Activated CD4-positive, alpha-beta T cell treated with anti-CD3 and anti-CD28 coated beads, Interleukin-2, amount 10 ng/mL, durations not matched to agents 24 days and 14 days (primary cell): ENCODE measurements around the gene CIB4. TPM values are rescaled to one million over a fixed set of nuclear protein-coding genes. Genes with fewer than 3 reads are reported as not detected.
"Not testable (repeated sequence)": the region's sequence is repeated elsewhere in the genome, so short reads cannot be mapped to it uniquely, and the experiment has no call there.

ENCODE experiments used
- DNase-seq: peaks from one replicate; pipeline ENCODE4 v3.0.0; 2022
- H3K27ac Mint-ChIP-seq: one replicate; pipeline ENCODE4 v1.8.0; 2022; ENCODE audit warnings: mild to moderate bottlenecking, mixed read lengths
- H3K27me3 Mint-ChIP-seq: one replicate; pipeline ENCODE4 v1.8.0; 2022; ENCODE audit warnings: mixed read lengths
- H3K36me3 Mint-ChIP-seq: one replicate; pipeline ENCODE4 v1.8.0; 2022; ENCODE audit warnings: low read depth, mild to moderate bottlenecking, mixed read lengths
- H3K4me1 Mint-ChIP-seq: one replicate; pipeline ENCODE4 v1.8.0; 2021; ENCODE audit warnings: mixed read lengths
- H3K4me3 Mint-ChIP-seq: one replicate; pipeline ENCODE4 v1.8.0; 2022; ENCODE audit warnings: mild to moderate bottlenecking, moderate library complexity, mixed read lengths
- H3K9me3 Mint-ChIP-seq: one replicate; pipeline ENCODE4 v1.8.0; 2021; ENCODE audit warnings: mixed read lengths
- intact Hi-C: fragments of 100-400 bp; cut with micrococcal nuclease; formaldehyde crosslinking; loops from one replicate; pipeline ENCODE4 v1.15.1; 2023
- total RNA-seq: library from RNA; stranded (reverse); gene quantifications from 2 replicates; pipeline ENCODE4 v1.2.3, GENCODE V29; 2022

CIB4 gene
- total RNA-seq, 1 donor from 2014 or later, result not detected

GRCh38 chr2:26569216-26570082, 71.7 kb downstream of the CIB4 start:
- H3K27me3 Mint-ChIP-seq, result peaks cover 23% of the 10 kb centered on the region
- DNase-seq, result no peak
- intact Hi-C loops, result no loop called here
- no peaks in the 10 kb centered on the region for H3K36me3 Mint-ChIP-seq
- H3K4me1 Mint-ChIP-seq, result no peaks in the 10 kb centered on the region
- no peak overlapping the region for H3K27ac Mint-ChIP-seq
- no peaks in the 10 kb centered on the region for H3K9me3 Mint-ChIP-seq
- H3K4me3 Mint-ChIP-seq, result no peak overlapping the region

GRCh38 chr2:26568076-26568890, 72.9 kb downstream of the CIB4 start:
- Mint-ChIP-seq H3K27me3 (peaks cover 32% of the 10 kb centered on the region), H3K4me1 (no peaks in the 10 kb centered on the region), H3K27ac (no peak overlapping the region), H3K9me3 (no peaks in the 10 kb centered on the region), H3K4me3 (no peak overlapping the region), H3K36me3 (no peaks in the 10 kb centered on the region)
- intact Hi-C loops, result no loop called here
- no peak for DNase-seq

GRCh38 chr2:26567534-26567933, 73.6 kb downstream of the CIB4 start:
- no peak for DNase-seq
- Mint-ChIP-seq H3K27ac (no peak overlapping the region), H3K9me3 (no peaks in the 10 kb centered on the region), H3K27me3 (peaks cover 37% of the 10 kb centered on the region), H3K4me3 (no peak overlapping the region), H3K4me1 (peaks cover 3% of the 10 kb centered on the region), H3K36me3 (no peaks in the 10 kb centered on the region)
- intact Hi-C loops, result no loop called here

GRCh38 chr2:26566731-26567130, 74.4 kb downstream of the CIB4 start:
- H3K4me3 Mint-ChIP-seq, H3K36me3 Mint-ChIP-seq, DNase-seq, H3K27ac Mint-ChIP-seq, H3K4me1 Mint-ChIP-seq, H3K9me3 Mint-ChIP-seq, intact Hi-C loops: not testable (repeated sequence)
- H3K27me3 Mint-ChIP-seq, result peaks cover 39% of the 10 kb centered on the region

GRCh38 chr2:26566081-26566375, 75.1 kb downstream of the CIB4 start:
- H3K36me3 Mint-ChIP-seq, result no peaks in the 10 kb centered on the region
- H3K4me3 Mint-ChIP-seq, result no peak overlapping the region
- intact Hi-C loops, result no loop called here
- no peak for DNase-seq
- peaks cover 44% of the 10 kb centered on the region for H3K27me3 Mint-ChIP-seq
- H3K9me3 Mint-ChIP-seq, result no peaks in the 10 kb centered on the region
- peaks cover 5% of the 10 kb centered on the region for H3K4me1 Mint-ChIP-seq
- no peak overlapping the region for H3K27ac Mint-ChIP-seq

- peaks cover 58% of the 10 kb centered on the region for H3K27me3 Mint-ChIP-seq
- H3K27ac Mint-ChIP-seq, result no peak overlapping the region
- intact Hi-C loops, result no loop called here
- no peaks in the 10 kb centered on the region for H3K36me3 Mint-ChIP-seq
- H3K4me1 Mint-ChIP-seq, result peaks cover 5% of the 10 kb centered on the region
- H3K4me3 Mint-ChIP-seq, result no peak overlapping the region
- no peaks in the 10 kb centered on the region for H3K9me3 Mint-ChIP-seq
- no peak for DNase-seq
These were observed 77.0 kb downstream of the CIB4 start for GRCh38 chr2:26564121-26564644.

GRCh38 chr2:26563686-26564085, 77.5 kb downstream of the CIB4 start:
- no peak overlapping the region for H3K4me3 Mint-ChIP-seq
- H3K27ac Mint-ChIP-seq, result no peak overlapping the region
- DNase-seq, result no peak
- H3K27me3 Mint-ChIP-seq, result peaks cover 60% of the 10 kb centered on the region
- intact Hi-C loops, result no loop called here
- H3K4me1 Mint-ChIP-seq, result peaks cover 5% of the 10 kb centered on the region
- H3K36me3 Mint-ChIP-seq, result no peaks in the 10 kb centered on the region
- no peaks in the 10 kb centered on the region for H3K9me3 Mint-ChIP-seq

GRCh38 chr2:26562811-26563645, 78.1 kb downstream of the CIB4 start:
- Mint-ChIP-seq H3K4me1 (peaks cover 5% of the 10 kb centered on the region), H3K9me3 (no peaks in the 10 kb centered on the region), H3K27me3 (peaks cover 65% of the 10 kb centered on the region), H3K36me3 (no peaks in the 10 kb centered on the region), H3K27ac (no peak overlapping the region), H3K4me3 (peak overlapping the region; percentile 10)
- intact Hi-C loops, result no loop called here
- DNase-seq, result no peak

- peak; percentile 79 for DNase-seq
- intact Hi-C loops, result no loop called here
- Mint-ChIP-seq H3K9me3 (no peaks in the 10 kb centered on the region), H3K27ac (no peak overlapping the region), H3K4me1 (peaks cover 5% of the 10 kb centered on the region), H3K27me3 (peaks cover 71% of the 10 kb centered on the region), H3K4me3 (peak overlapping the region; percentile 58), H3K36me3 (no peaks in the 10 kb centered on the region)
These were observed 79.0 kb downstream of the CIB4 start for GRCh38 chr2:26561918-26562810.

- intact Hi-C loops, result no loop called here
- no peak for DNase-seq
- H3K27ac Mint-ChIP-seq, result no peak overlapping the region
- peak overlapping the region; percentile 58 for H3K4me3 Mint-ChIP-seq
- H3K4me1 Mint-ChIP-seq, result peaks cover 5% of the 10 kb centered on the region
- H3K9me3 Mint-ChIP-seq, result no peaks in the 10 kb centered on the region
- H3K27me3 Mint-ChIP-seq, result peaks cover 71% of the 10 kb centered on the region
- no peaks in the 10 kb centered on the region for H3K36me3 Mint-ChIP-seq
These were observed 79.8 kb downstream of the CIB4 start for GRCh38 chr2:26561376-26561775.

- intact Hi-C loops, result no loop called here
- H3K4me3 Mint-ChIP-seq, result no peak overlapping the region
- no peaks in the 10 kb centered on the region for H3K36me3 Mint-ChIP-seq
- H3K27me3 Mint-ChIP-seq, result peaks cover 71% of the 10 kb centered on the region
- H3K27ac Mint-ChIP-seq, result no peak overlapping the region
- peaks cover 5% of the 10 kb centered on the region for H3K4me1 Mint-ChIP-seq
- no peak for DNase-seq
- no peaks in the 10 kb centered on the region for H3K9me3 Mint-ChIP-seq
These were observed 80.3 kb downstream of the CIB4 start for GRCh38 chr2:26560892-26561291.

- no peak for DNase-seq
- no peaks in the 10 kb centered on the region for H3K9me3 Mint-ChIP-seq
- H3K27me3 Mint-ChIP-seq, result peaks cover 65% of the 10 kb centered on the region
- H3K4me3 Mint-ChIP-seq, result no peak overlapping the region
- no peak overlapping the region for H3K27ac Mint-ChIP-seq
- H3K36me3 Mint-ChIP-seq, result no peaks in the 10 kb centered on the region
- intact Hi-C loops, result no loop called here
- peaks cover 5% of the 10 kb centered on the region for H3K4me1 Mint-ChIP-seq
These were observed 81.6 kb downstream of the CIB4 start for GRCh38 chr2:26559556-26559955.

- Mint-ChIP-seq H3K4me3 (no peak overlapping the region), H3K27me3 (peaks cover 60% of the 10 kb centered on the region), H3K4me1 (peaks cover 5% of the 10 kb centered on the region), H3K36me3 (no peaks in the 10 kb centered on the region), H3K27ac (no peak overlapping the region), H3K9me3 (no peaks in the 10 kb centered on the region)
- intact Hi-C loops, result no loop called here
- DNase-seq, result no peak
These were observed 82.1 kb downstream of the CIB4 start for GRCh38 chr2:26559044-26559405.
